Osteoblast (primary cell): ENCODE data around the gene ERRFI1. TPM values are rescaled to one million over a fixed set of nuclear protein-coding genes. Genes with fewer than 3 reads are reported as not detected.

Experiments used
- DNase-seq: peaks from one replicate; pipeline ENCODE4 v3.0.0; 2011; ENCODE audit warnings: low spot score, mixed read lengths; ENCODE audit not compliant: insufficient read length; ENCODE audit errors: missing footprints
- H2AFZ ChIP-seq: 2 replicates; pipeline ENCODE4 v1.6.0; 2011; ENCODE audit warnings: mild to moderate bottlenecking, low read length
- H3K27ac ChIP-seq: 2 replicates; pipeline ENCODE4 v1.5.1; 2011; ENCODE audit warnings: mild to moderate bottlenecking, low read depth, low read length, moderate library complexity
- H3K27me3 ChIP-seq: 2 replicates; pipeline ENCODE4 v1.6.0; 2012; ENCODE audit warnings: mild to moderate bottlenecking, control low read depth, inconsistent platforms, low read length, moderate library complexity; ENCODE audit not compliant: insufficient read depth
- H3K36me3 ChIP-seq: 2 replicates; pipeline ENCODE4 v1.5.1; 2011; ENCODE audit warnings: mild to moderate bottlenecking, low read length, control low read depth, moderate library complexity; ENCODE audit not compliant: insufficient read depth
- H3K4me1 ChIP-seq: 2 replicates; pipeline ENCODE4 v1.5.1; 2011; ENCODE audit warnings: mild to moderate bottlenecking, low read length, control low read depth, moderate library complexity; ENCODE audit not compliant: insufficient read depth
- H3K4me2 ChIP-seq: 2 replicates; pipeline ENCODE4 v1.6.0; 2011; ENCODE audit warnings: mild to moderate bottlenecking, low read length; ENCODE audit not compliant: insufficient read depth
- H3K4me3 ChIP-seq: fragments of 200-600 bp; sonication (generic); 3 replicates; pipeline ENCODE4 v1.5.1; 2012; ENCODE audit warnings: mild to moderate bottlenecking, low read length, inconsistent platforms; ENCODE audit not compliant: insufficient read depth
- H3K79me2 ChIP-seq: 2 replicates; pipeline ENCODE4 v1.6.0; 2012; ENCODE audit warnings: mild to moderate bottlenecking, low read length, control low read depth, inconsistent platforms; ENCODE audit not compliant: insufficient read depth
- H3K9me3 ChIP-seq: 2 replicates; pipeline ENCODE4 v1.5.1; 2011; ENCODE audit warnings: low read depth, low read length, control low read depth
- H4K20me1 ChIP-seq: 2 replicates; pipeline ENCODE4 v1.6.0; 2012; ENCODE audit warnings: mild to moderate bottlenecking, low read length, control low read depth; ENCODE audit not compliant: insufficient read depth
- total RNA-seq: library from RNA; depleted of rRNA; stranded (reverse); fragments of >200 nt; gene quantifications from 2 replicates; pipeline ENCODE4 v1.2.3, GENCODE V29; 2012
- TF ChIP-seq, protein P1 (sequence below): IDR thresholded peaks from 2 replicates; pipeline ENCODE4 v1.5.1; 2011; ENCODE audit warnings: mild to moderate bottlenecking, low read depth, low read length, moderate library complexity; ENCODE audit errors: extremely low read depth

ERRFI1 gene
- total RNA-seq, 1 donor, result 69.5 TPM

- DNase-seq, result peak; percentile 60
- Histone ChIP-seq H3K4me1 (peaks cover 63% of the 10 kb centered on the region), H4K20me1 (peaks cover 56% of the 10 kb centered on the region), H3K27me3 (no peaks in the 10 kb centered on the region), H3K36me3 (peaks cover 39% of the 10 kb centered on the region), H3K9me3 (no peaks in the 10 kb centered on the region), H3K27ac (peak overlapping the region; percentile 72), H3K79me2 (peaks cover 82% of the 10 kb centered on the region), H2AFZ (no peak overlapping the region), H3K4me2 (peak overlapping the region; percentile 60), H3K4me3 (no peak overlapping the region)
- TF ChIP-seq, protein P1, sequence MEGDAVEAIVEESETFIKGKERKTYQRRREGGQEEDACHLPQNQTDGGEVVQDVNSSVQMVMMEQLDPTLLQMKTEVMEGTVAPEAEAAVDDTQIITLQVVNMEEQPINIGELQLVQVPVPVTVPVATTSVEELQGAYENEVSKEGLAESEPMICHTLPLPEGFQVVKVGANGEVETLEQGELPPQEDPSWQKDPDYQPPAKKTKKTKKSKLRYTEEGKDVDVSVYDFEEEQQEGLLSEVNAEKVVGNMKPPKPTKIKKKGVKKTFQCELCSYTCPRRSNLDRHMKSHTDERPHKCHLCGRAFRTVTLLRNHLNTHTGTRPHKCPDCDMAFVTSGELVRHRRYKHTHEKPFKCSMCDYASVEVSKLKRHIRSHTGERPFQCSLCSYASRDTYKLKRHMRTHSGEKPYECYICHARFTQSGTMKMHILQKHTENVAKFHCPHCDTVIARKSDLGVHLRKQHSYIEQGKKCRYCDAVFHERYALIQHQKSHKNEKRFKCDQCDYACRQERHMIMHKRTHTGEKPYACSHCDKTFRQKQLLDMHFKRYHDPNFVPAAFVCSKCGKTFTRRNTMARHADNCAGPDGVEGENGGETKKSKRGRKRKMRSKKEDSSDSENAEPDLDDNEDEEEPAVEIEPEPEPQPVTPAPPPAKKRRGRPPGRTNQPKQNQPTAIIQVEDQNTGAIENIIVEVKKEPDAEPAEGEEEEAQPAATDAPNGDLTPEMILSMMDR, result no peak
Measured at GRCh38 chr1:8015809-8016165, 10.3 kb downstream of the ERRFI1 start.

DNA sequence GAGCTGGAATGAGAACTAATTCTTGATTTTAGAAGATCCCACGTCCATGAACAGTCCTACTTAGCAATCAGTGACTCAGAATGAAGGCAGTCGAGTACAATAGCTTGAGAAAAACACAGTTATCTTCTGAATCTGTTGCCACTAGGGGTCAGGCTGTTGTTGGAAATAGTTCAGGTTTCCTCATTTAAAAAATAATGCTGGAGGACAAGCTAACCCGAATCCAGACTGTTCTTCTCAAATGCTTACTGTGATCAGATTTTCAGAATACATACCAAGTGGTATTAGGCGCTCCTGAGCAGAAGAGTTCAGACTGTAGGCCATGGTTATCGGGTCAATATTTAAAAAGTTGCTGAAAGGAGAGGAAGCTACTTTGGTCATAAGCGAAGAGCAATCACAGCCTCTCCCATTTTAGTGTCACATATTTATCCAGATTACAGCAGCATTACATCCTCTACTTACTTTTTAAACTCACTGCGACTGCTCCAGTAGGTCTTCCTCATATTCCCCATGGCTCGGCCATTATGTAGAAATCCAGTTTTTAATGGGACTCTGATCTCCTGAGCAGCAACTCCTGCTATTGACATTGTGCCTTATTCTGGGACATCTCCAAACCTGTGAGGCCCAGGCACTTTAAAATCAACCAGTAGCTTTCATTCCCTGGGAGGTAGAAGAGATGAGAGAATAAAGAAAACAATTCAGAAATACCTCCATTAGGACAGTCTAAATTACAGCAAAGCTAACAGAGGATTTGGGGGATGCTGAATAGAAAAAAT lies 10.9 kb downstream of the ERRFI1 start:
- H3K27me3 ChIP-seq, result no peaks in the 10 kb centered on the region
- H3K36me3 ChIP-seq, result peaks cover 44% of the 10 kb centered on the region
- peaks cover 77% of the 10 kb centered on the region for H3K79me2 ChIP-seq
- DNase-seq, result peak; percentile 79
- H3K4me1 ChIP-seq, result peaks cover 57% of the 10 kb centered on the region
- H2AFZ ChIP-seq, result no peak overlapping the region
- peaks cover 56% of the 10 kb centered on the region for H4K20me1 ChIP-seq
- H3K27ac ChIP-seq, result peak overlapping the region; percentile 72
- H3K4me3 ChIP-seq, result no peak overlapping the region
- H3K4me2 ChIP-seq, result peak overlapping the region; percentile 60
- no peaks in the 10 kb centered on the region for H3K9me3 ChIP-seq
- TF ChIP-seq, protein P1, result peak; percentile 71

GRCh38 chr1:8014381-8014988 lies 11.6 kb downstream of the ERRFI1 start:
- no peak overlapping the region for H3K4me3 ChIP-seq
- peaks cover 50% of the 10 kb centered on the region for H3K4me1 ChIP-seq
- H3K27me3 ChIP-seq, result no peaks in the 10 kb centered on the region
- H3K79me2 ChIP-seq, result peaks cover 69% of the 10 kb centered on the region
- H3K27ac ChIP-seq, result peak overlapping the region; percentile 72
- no peak for DNase-seq
- no peak overlapping the region for H3K4me2 ChIP-seq
- H3K36me3 ChIP-seq, result peaks cover 51% of the 10 kb centered on the region
- peaks cover 52% of the 10 kb centered on the region for H4K20me1 ChIP-seq
- TF ChIP-seq, protein P1, result no peak
- no peak overlapping the region for H2AFZ ChIP-seq
- no peaks in the 10 kb centered on the region for H3K9me3 ChIP-seq

DNA sequence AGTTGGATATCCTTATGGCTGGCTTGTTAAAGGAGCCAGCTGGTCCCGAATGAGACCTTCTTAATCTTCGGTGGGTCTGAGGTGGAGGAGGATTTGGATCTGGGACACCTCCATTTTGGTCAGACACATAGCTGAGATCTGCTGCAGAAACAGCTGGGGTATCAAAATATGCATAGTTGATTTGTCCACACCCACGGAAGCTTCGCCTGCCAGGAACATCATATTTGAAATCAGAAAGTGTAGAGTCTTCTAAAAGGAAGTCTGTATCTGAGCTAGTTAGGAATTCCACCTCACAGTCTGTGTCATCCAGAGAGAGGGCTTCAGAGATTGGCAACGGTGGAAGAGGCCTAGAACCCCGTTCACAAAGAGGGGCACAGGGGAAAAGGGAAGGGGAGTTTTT lies 12.3 kb downstream of the ERRFI1 start:
- no peaks in the 10 kb centered on the region for H3K9me3 ChIP-seq
- H3K27me3 ChIP-seq, result no peaks in the 10 kb centered on the region
- DNase-seq, result no peak
- peak overlapping the region; percentile 72 for H3K27ac ChIP-seq
- H3K36me3 ChIP-seq, result peaks cover 55% of the 10 kb centered on the region
- peaks cover 63% of the 10 kb centered on the region for H3K79me2 ChIP-seq
- no peak overlapping the region for H3K4me3 ChIP-seq
- H3K4me2 ChIP-seq, result no peak overlapping the region
- H3K4me1 ChIP-seq, result peaks cover 44% of the 10 kb centered on the region
- no peak overlapping the region for H2AFZ ChIP-seq
- TF ChIP-seq, protein P1, result no peak
- H4K20me1 ChIP-seq, result peaks cover 50% of the 10 kb centered on the region
